ENCODE measurements around the gene GNB1L. TPM values are rescaled to one million over a fixed set of nuclear protein-coding genes. Genes with fewer than 3 reads are reported as not detected.
A peak's percentile ranks its signal among the peaks of the same experiment; 100 is the strongest.

The GNB1L gene
- total and polyA plus RNA-seq, 9 of the 15 experiments (the other 6 are each of a cell fraction or from before 2014, with no cell fraction given) = 0.56 to 50.5 (median 10.2) TPM

DNA sequence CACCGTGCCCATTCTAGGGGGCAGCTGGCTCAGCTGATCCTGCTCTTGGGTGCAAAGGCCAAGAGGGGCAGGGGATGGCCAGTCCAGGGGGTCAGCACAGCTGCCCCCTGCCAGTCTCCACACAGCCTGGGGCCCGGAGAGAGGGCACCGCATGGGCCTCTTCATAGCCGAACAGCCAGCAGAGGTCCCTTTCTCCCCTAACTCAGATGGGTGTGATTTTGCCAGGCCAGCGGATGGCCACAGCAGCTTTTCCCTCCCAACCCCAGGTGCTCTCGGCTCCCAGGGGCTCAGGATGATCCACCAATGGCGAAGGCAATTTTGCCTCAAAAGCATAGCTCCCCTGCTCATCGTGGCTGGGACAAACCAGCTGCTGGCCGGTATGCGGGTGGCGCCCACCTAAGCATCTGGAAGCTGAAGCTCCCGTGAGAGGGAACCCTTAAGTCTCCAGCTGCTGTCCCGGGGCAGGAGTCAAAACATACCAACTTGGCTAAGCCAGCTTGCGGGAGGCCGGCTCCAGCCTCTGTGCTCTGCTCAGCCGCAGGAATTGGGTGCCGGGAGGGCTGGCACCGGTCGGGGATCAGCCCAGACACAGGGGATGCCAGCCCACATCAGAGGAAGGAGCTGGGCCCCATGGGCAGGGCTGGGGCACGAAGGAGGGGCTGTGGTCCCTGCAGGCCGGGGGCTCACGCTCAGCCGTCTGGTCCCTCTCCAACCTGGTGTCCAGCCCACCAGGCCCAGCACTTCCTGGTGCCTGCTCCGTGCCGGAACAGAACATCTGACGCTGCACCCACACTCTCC, 30.5 kb upstream of the GNB1L start:
- Histone ChIP-seq H3K9me3 (replicated peaks; ENCODE audit: control insufficient read depth, insufficient read depth, low read depth, low read length) (no peaks in the 10 kb centered on the region), H3K9me1 (ENCODE audit: control insufficient read depth, insufficient read depth, low read length) (no peaks in the 10 kb centered on the region), H2AFZ (ENCODE audit: low read depth, low read length) (no peak overlapping the region), H3K27me3 (ENCODE audit: control insufficient read depth in 2 of 2, insufficient read depth in 2 of 2, low read length in 2 of 2) (peaks cover 0 to 8% of the 10 kb centered on the region in 2 experiments; a peak in 1 of 5 replicates), H3K79me2 (ENCODE audit: control insufficient read depth, insufficient read depth, low read length) (no peaks in the 10 kb centered on the region), H3K36me3 (ENCODE audit: control insufficient read depth, insufficient read depth, low read length) (no peaks in the 10 kb centered on the region), H3K4me1 (replicated peaks in 1 of 2; ENCODE audit: control insufficient read depth in 2 of 2, insufficient read depth in 2 of 2, low read length in 2 of 2) (peaks cover 5 to 65% of the 10 kb centered on the region in 2 experiments), H4K20me1 (replicated peaks; ENCODE audit: control insufficient read depth, insufficient read depth, low read length) (peaks cover 38% of the 10 kb centered on the region), H3K9ac (ENCODE audit: insufficient read depth in 1 of 2, low read depth in 2 of 2, low read length in 2 of 2) (peak overlapping the region in 1 of 2 experiments; percentile 47; a peak in 2 of 4 replicates), H3K4me2 (ENCODE audit: insufficient read depth, low read length) (no peak overlapping the region), H3K4me3 (no peak overlapping the region), H3K27ac (ENCODE audit: extremely low read depth, low read depth, low read length) (no peak overlapping the region)
- 57% methylated on average over 26 of the region's 26 CpGs for WGBS (ENCODE audit: insufficient coverage, low coverage, missing lambda C conversion rate)
- no peak for FAIRE-seq
- ATAC-seq = no peak
- CTCF ChIA-PET (ENCODE audit: low intra/inter-chr PET ratio) = no interaction called here
- in situ Hi-C loops (cut with MboI) = no loop called here
- POLR2A ChIA-PET = interaction anchor here (0.6 to 11.1 kb wide), 14 partner anchors 10 to 170 kb away, joined by 3 to 141 read pairs (median 4); no protein-coding TSS in a partner anchor
- no peak for DNase-seq (ENCODE audit: extremely low read depth in 1 of 4, low spot score in 3 of 4)
- no TSS peak for BruUV-seq (replicated peaks)
- intact Hi-C loops (cut with micrococcal nuclease) = no loop called here
- 0 out of 2 replicates have a peak, but pooled peaks have one; percentile 8 for TF ChIP-seq ZNF76 (CRISPR knock-in tag; IDR thresholded peaks at IDR 0.05; ENCODE audit: borderline replicate concordance)
- TF ChIP-seq, protein P1, sequence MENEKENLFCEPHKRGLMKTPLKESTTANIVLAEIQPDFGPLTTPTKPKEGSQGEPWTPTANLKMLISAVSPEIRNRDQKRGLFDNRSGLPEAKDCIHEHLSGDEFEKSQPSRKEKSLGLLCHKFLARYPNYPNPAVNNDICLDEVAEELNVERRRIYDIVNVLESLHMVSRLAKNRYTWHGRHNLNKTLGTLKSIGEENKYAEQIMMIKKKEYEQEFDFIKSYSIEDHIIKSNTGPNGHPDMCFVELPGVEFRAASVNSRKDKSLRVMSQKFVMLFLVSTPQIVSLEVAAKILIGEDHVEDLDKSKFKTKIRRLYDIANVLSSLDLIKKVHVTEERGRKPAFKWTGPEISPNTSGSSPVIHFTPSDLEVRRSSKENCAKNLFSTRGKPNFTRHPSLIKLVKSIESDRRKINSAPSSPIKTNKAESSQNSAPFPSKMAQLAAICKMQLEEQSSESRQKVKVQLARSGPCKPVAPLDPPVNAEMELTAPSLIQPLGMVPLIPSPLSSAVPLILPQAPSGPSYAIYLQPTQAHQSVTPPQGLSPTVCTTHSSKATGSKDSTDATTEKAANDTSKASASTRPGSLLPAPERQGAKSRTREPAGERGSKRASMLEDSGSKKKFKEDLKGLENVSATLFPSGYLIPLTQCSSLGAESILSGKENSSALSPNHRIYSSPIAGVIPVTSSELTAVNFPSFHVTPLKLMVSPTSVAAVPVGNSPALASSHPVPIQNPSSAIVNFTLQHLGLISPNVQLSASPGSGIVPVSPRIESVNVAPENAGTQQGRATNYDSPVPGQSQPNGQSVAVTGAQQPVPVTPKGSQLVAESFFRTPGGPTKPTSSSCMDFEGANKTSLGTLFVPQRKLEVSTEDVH (IDR thresholded peaks at IDR 0.05; ENCODE audit: low read depth, partially characterized antibody) = no peak
- peak; percentile 54 for TF ChIP-seq POLR2G (IDR thresholded peaks at IDR 0.05; ENCODE audit: low read depth, low read length)
- TF ChIP-seq GTF2E2 (tag; IDR thresholded peaks at IDR 0.05) = no peak
- TF ChIP-seq, protein P2, sequence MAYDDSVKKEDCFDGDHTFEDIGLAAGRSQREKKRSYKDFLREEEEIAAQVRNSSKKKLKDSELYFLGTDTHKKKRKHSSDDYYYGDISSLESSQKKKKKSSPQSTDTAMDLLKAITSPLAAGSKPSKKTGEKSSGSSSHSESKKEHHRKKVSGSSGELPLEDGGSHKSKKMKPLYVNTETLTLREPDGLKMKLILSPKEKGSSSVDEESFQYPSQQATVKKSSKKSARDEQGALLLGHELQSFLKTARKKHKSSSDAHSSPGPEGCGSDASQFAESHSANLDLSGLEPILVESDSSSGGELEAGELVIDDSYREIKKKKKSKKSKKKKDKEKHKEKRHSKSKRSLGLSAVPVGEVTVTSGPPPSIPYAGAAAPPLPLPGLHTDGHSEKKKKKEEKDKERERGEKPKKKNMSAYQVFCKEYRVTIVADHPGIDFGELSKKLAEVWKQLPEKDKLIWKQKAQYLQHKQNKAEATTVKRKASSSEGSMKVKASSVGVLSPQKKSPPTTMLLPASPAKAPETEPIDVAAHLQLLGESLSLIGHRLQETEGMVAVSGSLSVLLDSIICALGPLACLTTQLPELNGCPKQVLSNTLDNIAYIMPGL (CRISPR knock-in tag; IDR thresholded peaks at IDR 0.05) = 0 out of 2 replicates have a peak, but pooled peaks have one; percentile 15
- 0 out of 2 replicates have a peak, but pooled peaks have one; percentile 23 for TF ChIP-seq RBM14 (IDR thresholded peaks at IDR 0.05; ENCODE audit: borderline replicate concordance, insufficient read depth, low read depth, low read length)
- TF ChIP-seq, protein P3, sequence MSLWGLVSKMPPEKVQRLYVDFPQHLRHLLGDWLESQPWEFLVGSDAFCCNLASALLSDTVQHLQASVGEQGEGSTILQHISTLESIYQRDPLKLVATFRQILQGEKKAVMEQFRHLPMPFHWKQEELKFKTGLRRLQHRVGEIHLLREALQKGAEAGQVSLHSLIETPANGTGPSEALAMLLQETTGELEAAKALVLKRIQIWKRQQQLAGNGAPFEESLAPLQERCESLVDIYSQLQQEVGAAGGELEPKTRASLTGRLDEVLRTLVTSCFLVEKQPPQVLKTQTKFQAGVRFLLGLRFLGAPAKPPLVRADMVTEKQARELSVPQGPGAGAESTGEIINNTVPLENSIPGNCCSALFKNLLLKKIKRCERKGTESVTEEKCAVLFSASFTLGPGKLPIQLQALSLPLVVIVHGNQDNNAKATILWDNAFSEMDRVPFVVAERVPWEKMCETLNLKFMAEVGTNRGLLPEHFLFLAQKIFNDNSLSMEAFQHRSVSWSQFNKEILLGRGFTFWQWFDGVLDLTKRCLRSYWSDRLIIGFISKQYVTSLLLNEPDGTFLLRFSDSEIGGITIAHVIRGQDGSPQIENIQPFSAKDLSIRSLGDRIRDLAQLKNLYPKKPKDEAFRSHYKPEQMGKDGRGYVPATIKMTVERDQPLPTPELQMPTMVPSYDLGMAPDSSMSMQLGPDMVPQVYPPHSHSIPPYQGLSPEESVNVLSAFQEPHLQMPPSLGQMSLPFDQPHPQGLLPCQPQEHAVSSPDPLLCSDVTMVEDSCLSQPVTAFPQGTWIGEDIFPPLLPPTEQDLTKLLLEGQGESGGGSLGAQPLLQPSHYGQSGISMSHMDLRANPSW (CRISPR knock-in tag; IDR thresholded peaks at IDR 0.05) = no peak
- TF ChIP-seq ZNF133 (CRISPR knock-in tag; IDR thresholded peaks at IDR 0.05) = peak; percentile 40; the same call in 1 of the 2 replicates
- TF ChIP-seq LCOR (CRISPR knock-in tag; IDR thresholded peaks at IDR 0.05) = no peak
- 0 out of 2 replicates have a peak, but pooled peaks have one; percentile 5 for TF ChIP-seq RUNX1 (IDR thresholded peaks at IDR 0.05; ENCODE audit: low read depth)
- no peak for TF ChIP-seq ERF (CRISPR knock-in tag; IDR thresholded peaks at IDR 0.05)
